ENCODE data around the gene D2HGDH. TPM values are rescaled to one million over a fixed set of nuclear protein-coding genes. Genes with fewer than 3 reads are reported as not detected.

Gene D2HGDH
- total and polyA plus RNA-seq, 2 of the 8 experiments (the other 6 are each of a cell fraction or from before 2014, with no cell fraction given), result 3.4 to 8.1 TPM

DNA sequence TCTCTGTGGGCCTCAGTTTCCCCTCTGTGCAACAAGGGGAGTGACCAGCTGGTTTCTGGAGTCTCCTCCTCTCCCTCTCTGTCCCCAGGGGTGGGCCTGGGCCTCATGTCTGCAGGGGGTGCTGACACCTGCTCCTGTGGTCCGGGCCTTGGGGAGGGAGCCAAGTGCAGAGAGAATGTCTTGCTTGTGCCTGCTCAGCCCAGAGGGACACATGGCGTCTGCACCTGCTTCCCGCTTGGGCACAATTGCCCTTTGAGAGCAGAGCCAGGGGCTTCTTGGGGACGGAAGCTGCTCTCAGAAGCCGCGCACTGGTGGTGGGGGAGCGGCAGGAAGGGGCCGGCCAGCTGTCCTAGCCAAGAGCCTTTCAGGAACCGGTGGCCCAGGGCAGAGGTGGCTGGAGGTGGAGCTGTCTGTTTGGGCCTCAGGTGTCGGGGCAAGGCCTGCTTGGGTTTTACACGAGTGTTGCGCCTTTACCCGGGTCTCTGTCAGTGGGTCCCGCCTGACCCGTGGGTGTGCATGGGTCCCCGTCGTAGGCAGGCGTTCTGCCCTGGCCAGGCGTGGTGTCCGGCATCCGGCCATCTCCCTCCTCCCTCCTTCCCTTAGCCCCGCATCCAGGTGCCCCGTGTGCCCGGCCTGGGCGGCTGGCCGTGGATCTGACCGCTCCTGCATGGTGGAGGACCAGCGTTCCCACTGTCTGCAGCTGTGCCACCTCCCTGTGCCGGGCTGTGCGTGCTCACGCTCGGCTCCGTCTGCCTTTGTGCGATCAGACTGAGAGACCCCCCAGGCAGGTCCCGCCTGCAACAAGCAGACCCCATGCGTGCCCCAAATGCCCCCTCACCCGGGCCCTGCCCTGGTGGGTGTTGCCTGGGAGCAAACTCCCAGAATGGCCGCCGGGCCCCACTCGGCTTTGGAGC lies 78.6 kb downstream of the D2HGDH start (continued):
- TF ChIP-seq, protein P1, sequence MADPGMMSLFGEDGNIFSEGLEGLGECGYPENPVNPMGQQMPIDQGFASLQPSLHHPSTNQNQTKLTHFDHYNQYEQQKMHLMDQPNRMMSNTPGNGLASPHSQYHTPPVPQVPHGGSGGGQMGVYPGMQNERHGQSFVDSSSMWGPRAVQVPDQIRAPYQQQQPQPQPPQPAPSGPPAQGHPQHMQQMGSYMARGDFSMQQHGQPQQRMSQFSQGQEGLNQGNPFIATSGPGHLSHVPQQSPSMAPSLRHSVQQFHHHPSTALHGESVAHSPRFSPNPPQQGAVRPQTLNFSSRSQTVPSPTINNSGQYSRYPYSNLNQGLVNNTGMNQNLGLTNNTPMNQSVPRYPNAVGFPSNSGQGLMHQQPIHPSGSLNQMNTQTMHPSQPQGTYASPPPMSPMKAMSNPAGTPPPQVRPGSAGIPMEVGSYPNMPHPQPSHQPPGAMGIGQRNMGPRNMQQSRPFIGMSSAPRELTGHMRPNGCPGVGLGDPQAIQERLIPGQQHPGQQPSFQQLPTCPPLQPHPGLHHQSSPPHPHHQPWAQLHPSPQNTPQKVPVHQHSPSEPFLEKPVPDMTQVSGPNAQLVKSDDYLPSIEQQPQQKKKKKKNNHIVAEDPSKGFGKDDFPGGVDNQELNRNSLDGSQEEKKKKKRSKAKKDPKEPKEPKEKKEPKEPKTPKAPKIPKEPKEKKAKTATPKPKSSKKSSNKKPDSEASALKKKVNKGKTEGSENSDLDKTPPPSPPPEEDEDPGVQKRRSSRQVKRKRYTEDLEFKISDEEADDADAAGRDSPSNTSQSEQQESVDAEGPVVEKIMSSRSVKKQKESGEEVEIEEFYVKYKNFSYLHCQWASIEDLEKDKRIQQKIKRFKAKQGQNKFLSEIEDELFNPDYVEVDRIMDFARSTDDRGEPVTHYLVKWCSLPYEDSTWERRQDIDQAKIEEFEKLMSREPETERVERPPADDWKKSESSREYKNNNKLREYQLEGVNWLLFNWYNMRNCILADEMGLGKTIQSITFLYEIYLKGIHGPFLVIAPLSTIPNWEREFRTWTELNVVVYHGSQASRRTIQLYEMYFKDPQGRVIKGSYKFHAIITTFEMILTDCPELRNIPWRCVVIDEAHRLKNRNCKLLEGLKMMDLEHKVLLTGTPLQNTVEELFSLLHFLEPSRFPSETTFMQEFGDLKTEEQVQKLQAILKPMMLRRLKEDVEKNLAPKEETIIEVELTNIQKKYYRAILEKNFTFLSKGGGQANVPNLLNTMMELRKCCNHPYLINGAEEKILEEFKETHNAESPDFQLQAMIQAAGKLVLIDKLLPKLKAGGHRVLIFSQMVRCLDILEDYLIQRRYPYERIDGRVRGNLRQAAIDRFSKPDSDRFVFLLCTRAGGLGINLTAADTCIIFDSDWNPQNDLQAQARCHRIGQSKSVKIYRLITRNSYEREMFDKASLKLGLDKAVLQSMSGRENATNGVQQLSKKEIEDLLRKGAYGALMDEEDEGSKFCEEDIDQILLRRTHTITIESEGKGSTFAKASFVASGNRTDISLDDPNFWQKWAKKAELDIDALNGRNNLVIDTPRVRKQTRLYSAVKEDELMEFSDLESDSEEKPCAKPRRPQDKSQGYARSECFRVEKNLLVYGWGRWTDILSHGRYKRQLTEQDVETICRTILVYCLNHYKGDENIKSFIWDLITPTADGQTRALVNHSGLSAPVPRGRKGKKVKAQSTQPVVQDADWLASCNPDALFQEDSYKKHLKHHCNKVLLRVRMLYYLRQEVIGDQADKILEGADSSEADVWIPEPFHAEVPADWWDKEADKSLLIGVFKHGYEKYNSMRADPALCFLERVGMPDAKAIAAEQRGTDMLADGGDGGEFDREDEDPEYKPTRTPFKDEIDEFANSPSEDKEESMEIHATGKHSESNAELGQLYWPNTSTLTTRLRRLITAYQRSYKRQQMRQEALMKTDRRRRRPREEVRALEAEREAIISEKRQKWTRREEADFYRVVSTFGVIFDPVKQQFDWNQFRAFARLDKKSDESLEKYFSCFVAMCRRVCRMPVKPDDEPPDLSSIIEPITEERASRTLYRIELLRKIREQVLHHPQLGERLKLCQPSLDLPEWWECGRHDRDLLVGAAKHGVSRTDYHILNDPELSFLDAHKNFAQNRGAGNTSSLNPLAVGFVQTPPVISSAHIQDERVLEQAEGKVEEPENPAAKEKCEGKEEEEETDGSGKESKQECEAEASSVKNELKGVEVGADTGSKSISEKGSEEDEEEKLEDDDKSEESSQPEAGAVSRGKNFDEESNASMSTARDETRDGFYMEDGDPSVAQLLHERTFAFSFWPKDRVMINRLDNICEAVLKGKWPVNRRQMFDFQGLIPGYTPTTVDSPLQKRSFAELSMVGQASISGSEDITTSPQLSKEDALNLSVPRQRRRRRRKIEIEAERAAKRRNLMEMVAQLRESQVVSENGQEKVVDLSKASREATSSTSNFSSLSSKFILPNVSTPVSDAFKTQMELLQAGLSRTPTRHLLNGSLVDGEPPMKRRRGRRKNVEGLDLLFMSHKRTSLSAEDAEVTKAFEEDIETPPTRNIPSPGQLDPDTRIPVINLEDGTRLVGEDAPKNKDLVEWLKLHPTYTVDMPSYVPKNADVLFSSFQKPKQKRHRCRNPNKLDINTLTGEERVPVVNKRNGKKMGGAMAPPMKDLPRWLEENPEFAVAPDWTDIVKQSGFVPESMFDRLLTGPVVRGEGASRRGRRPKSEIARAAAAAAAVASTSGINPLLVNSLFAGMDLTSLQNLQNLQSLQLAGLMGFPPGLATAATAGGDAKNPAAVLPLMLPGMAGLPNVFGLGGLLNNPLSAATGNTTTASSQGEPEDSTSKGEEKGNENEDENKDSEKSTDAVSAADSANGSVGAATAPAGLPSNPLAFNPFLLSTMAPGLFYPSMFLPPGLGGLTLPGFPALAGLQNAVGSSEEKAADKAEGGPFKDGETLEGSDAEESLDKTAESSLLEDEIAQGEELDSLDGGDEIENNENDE (IDR thresholded peaks at IDR 0.05; ENCODE audit: insufficient replicate concordance, low read length), result no peak
- TF ChIP-seq SP4 (IDR thresholded peaks at IDR 0.05; ENCODE audit: low read length), result no peak
- TF ChIP-seq HDAC2 (IDR thresholded peaks at IDR 0.05; ENCODE audit: borderline replicate concordance in 1 of 2, low read depth in 2 of 2, low read length in 2 of 2), result no peak
- TF ChIP-seq ASH2L (IDR thresholded peaks at IDR 0.05; ENCODE audit: low read length), result no peak
- TF ChIP-seq SP2 (IDR thresholded peaks at IDR 0.05; ENCODE audit: low read length), result no peak
